GM19467 (cell line): Measurements from ENCODE around the gene SIK3.

Experiments
- ATAC-seq: cut with Tn5 transposase; IDR thresholded peaks from one replicate; pipeline ENCODE4 v1.9.1; 2021; ENCODE audit warnings: mild to moderate bottlenecking, moderate library complexity; ENCODE audit not compliant: unreplicated experiment

Gene SIK3

GRCh38 chr11:116870054-116870453 is 228.2 kb downstream of the SIK3 start:
- no peak for ATAC-seq

GRCh38 chr11:116869610-116870009 is 228.6 kb downstream of the SIK3 start:
- ATAC-seq, result no peak

- no peak for ATAC-seq
Observed at GRCh38 chr11:116868066-116868465, 230.2 kb downstream of the SIK3 start.

GRCh38 chr11:116867619-116868018 is 230.6 kb downstream of the SIK3 start:
- no peak for ATAC-seq

GRCh38 chr11:116866804-116867455 is 231.3 kb downstream of the SIK3 start:
- no peak for ATAC-seq

GRCh38 chr11:116865696-116866095 is 232.5 kb downstream of the SIK3 start:
- no peak for ATAC-seq

- no peak for ATAC-seq
Observed at GRCh38 chr11:116864531-116864930, 233.7 kb downstream of the SIK3 start.

- no peak for ATAC-seq
Observed at GRCh38 chr11:116862951-116863350, 235.3 kb downstream of the SIK3 start.

GRCh38 chr11:116862185-116862584 is 236.0 kb downstream of the SIK3 start:
- ATAC-seq, result no peak

GRCh38 chr11:116861539-116861938 is 236.7 kb downstream of the SIK3 start:
- ATAC-seq, result no peak

GRCh38 chr11:116860303-116860702 is 237.9 kb downstream of the SIK3 start:
- ATAC-seq, result no peak

GRCh38 chr11:116859175-116859574 is 239.1 kb downstream of the SIK3 start:
- ATAC-seq, result no peak

GRCh38 chr11:116857936-116858335 is 240.3 kb downstream of the SIK3 start:
- no peak for ATAC-seq

- ATAC-seq, result no peak
Observed at GRCh38 chr11:116857316-116857715, 240.9 kb downstream of the SIK3 start.

- no peak for ATAC-seq
Observed at GRCh38 chr11:116856423-116856822, 241.8 kb downstream of the SIK3 start.

GRCh38 chr11:116855413-116855812 is 242.8 kb downstream of the SIK3 start:
- no peak for ATAC-seq

GRCh38 chr11:116853461-116854073 is 244.7 kb downstream of the SIK3 start:
- ATAC-seq, result peak; percentile 81

GRCh38 chr11:116852261-116853031 is 245.8 kb downstream of the SIK3 start:
- ATAC-seq, result no peak

- ATAC-seq, result no peak
Observed at GRCh38 chr11:116851626-116852025, 246.6 kb downstream of the SIK3 start.

GRCh38 chr11:116849486-116849885 is 248.7 kb downstream of the SIK3 start:
- no peak for ATAC-seq

- ATAC-seq, result no peak
Observed at GRCh38 chr11:116849060-116849459, 249.2 kb downstream of the SIK3 start.

- no peak for ATAC-seq
Observed at GRCh38 chr11:116847612-116848011, 250.6 kb downstream of the SIK3 start.
